HG02571 (cell line): Measurements from ENCODE around the gene RPS14.
"Not testable (repeated sequence)": the region's sequence is repeated elsewhere in the genome, so short reads cannot be mapped to it uniquely, and the experiment has no call there.

Experiments
- ATAC-seq: cut with Tn5 transposase; IDR thresholded peaks from one replicate; pipeline ENCODE4 v1.9.1; 2021; ENCODE audit warnings: mild to moderate bottlenecking, moderate library complexity; ENCODE audit not compliant: unreplicated experiment

Gene RPS14

DNA sequence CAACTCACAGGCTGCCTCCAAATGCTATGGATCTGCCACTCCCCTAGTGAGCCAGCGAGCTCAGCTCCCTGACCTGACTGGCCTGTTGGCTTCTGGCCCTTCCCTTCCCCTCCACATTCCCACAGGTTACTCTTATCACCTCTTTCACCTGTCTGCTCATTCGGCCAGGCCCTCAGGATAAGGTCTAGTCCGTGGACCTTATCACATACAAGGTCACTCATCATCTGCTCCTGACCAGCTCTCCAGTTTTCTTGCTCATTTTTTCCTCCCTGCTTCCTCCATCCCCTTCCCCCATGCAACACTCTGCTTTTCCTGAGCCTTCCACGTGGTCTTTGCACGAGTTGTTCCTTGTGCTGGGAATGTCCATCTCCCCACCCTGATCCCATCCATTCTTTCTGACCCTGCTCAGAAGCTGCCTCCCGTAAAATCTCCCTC, 32.5 kb upstream of the RPS14 start:
- no peak for ATAC-seq

DNA sequence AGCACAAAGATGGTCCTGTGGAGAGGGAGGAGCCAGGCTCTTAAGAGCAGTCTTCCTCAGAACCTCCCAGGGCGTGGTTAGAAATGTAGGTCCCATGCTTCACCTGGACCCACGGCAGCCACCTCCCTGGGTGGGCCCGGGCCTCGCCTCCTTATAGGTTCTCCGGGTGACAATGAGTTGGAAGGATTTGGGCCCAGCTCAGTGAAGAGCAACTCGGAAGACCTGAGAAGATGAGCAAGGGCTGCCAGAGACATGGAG, 32.1 kb upstream of the RPS14 start:
- ATAC-seq: no peak

DNA sequence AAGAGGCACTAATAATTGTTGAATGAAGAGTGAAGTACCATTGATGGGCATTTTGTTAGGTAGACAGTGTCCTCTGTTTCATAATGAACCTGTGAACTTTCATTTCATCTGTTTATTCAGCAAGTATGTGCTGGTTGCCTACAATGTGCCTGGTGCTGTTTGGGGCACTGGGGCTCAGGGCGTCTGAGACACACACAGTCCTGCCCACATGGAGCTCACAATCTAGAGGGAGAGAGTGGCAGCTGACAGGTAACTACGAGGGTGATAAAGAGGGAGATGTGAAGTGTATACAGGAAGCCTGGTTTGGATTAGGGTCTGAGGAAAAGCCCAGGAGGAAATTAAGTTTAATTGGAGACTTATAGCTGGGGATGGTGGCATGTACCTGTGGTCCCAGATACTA, 29.9 kb upstream of the RPS14 start:
- ATAC-seq: no peak

DNA sequence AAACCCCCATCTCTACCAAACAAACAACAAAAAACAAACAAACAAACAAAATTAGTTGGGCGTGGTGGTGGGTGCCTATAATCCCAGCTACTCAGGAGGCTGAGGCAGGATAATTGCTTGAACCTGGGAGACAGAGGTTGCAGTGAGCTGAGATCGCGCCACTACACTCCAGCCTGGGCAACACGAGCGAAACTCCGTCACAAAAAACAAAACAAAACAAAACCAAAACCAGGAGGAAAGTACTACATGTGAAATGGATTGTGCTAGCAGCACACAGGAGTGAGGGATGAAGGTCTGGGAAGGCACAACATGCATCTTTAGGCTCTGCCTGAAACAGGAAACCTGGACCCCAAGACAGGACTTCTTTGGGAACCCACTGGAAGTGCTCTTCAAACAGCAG, 27.0 kb upstream of the RPS14 start:
- not testable (repeated sequence) for ATAC-seq

DNA sequence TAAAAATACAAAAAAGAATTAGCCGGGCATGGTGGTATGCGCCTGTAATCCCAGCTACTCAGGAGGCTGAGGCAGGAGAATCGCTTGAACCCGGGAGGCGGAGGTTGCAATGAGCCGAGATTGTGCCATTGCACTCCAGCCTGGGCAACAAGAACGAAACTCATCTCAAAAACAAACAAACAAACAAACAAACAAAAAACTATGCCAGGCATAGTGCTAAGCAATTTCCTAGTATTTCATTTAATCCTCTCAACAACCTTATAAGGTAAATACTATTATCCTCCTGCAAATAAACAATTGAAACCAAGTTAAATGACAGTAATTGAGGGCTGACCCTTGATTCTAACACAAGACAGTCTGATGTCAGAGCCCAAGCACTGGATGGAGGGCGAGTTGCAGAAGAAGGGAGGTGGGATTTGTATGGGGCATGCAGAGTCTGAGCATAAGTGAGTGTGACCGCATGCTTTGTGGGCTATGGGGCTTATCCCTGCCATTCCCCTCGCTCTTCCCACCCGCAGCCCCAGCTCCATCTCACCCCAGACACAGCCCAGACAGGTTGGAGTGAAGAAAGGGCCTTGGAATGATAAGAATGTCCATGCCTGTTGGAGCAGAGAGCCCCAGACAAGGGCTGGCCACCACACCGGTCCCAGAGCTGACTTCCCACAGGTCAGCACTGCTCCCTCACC, 24.3 kb upstream of the RPS14 start:
- ATAC-seq: no peak

DNA sequence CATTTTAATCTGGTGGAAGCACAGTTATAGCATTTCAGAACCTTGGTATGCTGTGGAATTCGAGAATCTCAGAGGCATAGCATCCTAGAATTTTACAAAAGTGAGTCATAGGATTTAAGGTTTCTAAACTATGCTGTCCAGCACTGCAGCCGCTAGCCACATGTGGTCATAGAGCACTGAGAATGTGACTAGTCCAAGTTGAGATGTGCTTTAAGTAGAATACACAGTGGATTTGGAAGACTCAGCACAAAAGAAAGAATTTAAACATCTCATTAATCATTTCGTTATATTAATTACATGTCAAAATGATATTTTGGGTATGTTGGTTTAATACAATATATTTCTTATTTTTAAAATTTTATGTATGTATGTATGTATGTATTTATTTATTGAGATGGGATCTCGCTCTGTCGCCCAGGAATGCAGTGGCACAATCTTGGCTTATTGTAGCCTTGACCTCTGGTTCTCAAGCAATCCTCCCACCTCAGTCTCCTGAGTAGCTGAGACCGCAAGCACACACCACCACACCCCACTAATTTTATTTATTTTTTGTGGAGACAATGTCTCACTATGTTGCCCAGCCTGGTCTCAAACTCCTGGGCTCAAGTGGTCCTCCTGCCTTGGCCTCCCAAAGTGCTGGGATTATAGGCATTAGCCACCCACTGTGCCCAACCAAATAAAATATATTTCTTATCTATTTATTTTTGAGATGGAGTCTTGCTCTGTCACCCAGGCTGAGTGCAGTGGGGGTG, 20.4 kb upstream of the RPS14 start:
- ATAC-seq: no peak

DNA sequence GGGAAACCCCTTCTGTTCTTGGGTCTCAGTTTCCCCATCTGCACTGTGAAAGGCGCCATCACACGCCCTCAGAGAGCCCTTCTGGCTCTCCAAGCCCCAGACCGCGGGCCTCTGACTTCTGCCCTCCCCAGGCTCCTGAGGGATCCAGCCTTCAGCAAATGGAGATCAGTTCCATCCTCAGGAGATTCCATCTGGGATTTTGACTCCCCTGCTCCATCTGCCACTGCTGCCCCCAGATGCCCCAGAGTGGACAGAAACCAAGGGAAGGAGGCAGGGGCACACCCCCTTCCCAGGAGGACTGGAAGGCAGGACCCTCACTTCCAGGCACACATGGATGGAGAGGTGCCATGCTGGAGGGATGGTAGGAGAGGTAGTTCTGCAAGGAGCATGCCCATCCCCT, 18.7 kb upstream of the RPS14 start:
- no peak for ATAC-seq

DNA sequence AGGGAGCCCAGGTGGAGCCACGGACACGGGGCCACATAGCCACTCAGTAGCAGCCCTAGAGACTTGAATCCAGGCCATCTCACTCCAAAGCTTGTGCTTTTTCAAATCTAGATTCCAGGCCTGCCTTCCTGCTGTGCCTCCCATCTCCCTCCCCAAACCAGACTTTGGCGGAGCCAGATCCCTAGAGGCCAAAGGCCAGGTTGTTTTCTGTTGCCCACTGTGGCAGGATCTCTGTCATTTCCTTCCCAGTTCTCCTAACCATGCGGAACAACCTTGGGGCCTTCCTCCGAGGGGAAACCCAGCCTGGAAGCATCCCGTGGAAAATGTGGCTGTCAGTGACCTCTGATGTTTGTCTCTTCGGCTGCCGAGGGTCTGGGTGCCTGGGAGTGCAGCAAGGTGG, 16.4 kb upstream of the RPS14 start:
- ATAC-seq: no peak

DNA sequence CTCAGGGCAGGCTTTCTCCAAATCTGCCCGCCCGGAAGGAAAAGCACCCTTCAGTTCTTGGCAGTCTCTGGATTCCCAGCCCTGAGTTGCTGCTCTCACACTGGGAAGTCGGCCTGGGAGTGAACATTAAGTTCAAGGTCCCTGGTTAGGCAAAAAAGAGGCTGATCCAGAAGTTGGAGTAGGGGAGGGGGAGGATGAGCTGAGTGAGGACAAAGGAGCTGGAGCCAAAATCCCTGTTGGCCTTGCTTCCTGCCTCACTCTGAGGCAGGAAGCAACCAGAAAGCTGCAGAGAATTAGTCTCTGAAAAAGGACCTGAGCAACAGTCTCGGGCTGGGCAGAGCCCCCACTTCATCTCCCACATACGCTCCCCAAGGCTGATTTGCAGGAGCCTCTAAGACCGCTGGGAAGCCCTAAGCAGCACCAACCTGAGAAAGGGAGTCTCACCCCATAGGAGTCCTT, 15.0 kb upstream of the RPS14 start:
- ATAC-seq: no peak

DNA sequence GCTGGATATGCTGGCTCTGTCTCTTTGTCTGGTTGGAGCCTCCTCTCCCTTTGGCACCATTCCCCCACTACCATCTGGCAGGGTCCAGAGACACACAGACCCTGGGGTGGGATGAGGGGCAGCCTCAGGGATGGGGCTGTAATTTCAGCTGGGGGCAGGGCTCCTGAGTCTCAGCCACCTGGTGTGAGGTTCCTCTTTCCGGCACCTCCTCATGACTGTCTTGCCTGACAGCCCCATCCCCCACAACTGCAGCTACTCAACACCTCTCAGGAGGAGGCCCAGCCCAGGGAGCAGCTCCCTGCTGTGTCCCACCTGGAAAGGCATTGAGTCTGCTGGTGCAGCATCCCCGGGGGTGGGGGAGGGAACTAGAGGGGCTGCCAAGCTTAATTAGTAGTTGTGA, 11.7 kb upstream of the RPS14 start:
- no peak for ATAC-seq

DNA sequence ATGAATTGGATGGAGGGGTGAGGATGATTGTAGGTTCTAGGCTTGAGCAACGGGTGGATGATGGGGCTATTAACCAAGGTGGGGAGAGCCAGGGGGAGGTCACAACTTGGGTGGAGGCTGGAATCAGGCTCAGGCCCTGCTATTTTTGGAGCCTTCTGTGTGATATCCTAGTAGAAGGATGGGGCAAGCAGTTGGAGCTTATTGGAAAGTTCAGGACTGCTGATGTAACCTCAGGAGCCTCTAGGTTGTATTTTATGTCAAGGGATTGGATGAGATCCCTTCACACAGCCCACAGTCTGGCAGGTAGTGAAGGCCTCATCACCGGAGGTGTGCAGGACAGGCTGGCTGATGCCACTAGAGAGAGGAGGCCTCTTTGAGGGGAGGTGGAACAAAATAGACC, 11.2 kb upstream of the RPS14 start:
- ATAC-seq: no peak

DNA sequence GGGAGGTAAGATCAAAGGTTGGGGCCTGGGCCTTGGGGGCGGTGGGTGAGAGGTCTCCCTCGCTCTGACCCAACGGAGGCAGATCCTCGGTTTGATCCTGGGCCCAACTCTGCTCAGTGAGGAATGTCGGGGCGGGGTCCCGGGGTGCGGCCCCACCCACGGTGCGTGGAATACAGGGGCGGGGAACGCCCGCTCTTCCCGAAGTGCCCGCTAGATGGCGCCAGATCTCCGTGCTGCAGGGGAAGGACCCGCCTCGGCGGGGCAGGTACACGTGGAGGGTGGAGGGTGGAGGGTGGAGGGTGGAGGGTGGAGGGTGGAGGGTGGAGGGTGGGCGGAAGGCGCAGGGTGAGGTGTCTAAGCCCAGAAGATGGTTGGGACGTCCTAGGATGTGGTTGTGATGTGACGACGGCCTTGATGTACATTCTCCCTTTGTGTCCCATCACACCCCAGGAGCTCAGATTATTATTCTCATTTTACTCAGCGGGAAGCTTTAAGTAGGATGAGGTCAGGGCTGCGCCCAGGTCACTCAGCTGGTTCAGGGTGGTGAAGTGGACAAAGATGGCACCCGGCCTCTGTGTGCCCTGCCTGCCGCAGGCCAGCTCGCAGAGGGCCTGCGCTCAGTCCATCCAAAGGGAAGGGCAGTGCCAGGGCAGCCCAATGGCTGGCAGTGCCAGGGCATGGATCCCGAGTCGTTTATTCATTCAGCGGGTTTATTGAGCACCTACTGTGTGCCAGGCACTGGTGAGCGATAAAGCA, 9.4 kb upstream of the RPS14 start:
- peak; percentile 72 for ATAC-seq

DNA sequence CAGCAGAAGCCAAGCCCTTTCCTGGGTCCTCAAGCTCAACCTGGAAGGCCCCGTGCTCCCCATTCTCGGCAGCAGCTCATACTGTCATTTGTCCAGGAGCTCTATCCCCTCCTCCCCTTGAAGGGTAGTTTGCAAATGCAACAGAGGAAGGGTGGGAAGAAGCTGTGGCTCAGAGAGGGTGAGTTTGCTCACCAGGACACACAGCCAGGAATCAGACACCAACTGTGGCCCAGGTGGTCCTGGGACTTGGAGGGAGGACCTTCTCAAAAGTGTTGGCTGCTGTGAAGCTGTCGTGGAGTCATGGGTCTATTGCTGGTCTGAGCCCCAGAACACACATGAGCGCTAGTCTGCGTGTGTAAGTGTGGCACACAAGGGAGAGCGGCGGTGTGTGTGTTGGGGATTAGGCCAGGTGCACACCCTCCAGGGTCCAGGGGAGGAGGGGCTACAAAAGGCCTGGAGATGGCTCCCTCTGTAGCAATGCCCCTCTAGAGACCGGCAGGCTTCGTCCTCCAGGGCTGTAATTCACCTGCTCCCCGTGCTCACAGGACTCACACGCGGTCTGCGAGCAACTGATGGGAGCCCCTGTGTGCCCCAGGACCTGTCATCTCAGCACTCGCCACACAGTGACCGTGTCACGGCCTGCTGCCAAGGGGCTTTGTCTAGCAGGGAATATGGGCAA, 8.2 kb upstream of the RPS14 start:
- ATAC-seq: no peak

DNA sequence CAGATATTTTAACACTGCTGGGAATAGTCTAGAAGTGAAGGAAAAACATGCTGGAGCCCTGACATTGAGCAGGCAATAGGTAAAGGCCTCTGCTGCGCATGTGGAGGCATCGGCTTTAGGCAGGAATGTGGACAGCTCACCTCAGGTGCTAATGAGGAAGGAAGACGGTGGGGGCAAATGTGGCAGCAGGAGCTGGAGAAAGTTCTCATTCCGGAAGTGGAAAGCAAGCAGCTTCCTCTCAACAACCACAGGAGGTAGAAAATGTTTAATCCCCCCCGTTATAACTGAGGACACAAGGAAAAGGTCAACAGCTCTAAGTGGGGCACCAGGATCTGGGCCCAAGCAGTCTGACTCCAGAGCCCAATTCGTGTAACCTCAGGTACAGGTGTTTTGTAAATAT, 7.6 kb upstream of the RPS14 start:
- no peak for ATAC-seq

DNA sequence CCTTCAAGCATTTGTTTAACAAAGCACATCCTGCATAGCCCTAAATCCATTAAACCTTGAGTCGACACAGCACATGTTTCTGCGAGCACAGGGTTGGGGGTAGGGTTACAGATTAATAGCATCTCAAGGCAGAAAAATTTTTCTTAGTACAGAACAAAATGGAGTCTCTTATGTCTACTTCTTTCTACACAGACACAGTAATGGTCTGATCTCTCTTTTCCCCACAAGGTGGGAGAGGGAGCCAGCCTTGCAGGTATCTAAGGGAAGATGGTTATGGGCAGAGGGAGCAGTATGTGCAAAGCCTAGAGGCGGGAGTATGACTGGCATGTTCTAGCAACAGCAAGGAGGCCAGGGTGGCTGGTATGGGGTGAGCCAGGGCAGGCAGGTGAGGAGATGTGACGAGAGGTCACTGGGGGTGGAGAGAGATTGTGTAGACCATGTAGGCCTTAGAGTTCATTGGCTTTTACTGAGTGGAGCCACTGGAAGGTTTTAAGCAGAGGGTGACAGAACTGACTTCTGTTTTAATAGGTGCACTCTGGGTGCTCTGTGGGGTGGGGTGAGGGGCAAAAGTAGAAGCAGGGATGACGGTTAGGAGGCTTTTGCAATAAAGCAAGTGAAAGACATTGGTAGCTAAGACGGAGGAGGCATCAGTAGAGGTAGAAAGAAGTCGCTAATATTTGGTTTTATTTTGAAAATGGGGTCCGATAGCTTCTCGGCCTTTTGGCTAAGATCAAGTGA, 5.1 kb upstream of the RPS14 start:
- ATAC-seq: no peak

DNA sequence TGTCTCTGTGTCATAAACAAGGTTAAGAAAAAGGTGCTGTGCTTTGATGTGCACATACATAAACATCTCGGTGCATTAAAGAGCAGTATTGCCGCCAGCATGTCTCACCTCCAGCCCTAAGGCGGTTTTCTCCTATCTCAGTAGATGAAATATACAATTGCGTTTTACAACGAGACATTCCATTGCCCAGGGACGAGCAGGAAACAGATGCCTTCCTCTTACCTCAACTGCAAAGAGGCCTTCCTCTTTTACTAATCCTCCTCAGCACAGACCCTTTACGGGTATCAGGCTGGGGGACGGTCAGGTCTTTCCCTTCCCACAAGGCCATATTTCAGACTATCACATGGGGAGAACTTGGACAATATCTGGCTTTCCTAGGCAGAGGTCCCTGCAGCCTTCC, 4.5 kb upstream of the RPS14 start:
- not testable (repeated sequence) for ATAC-seq

DNA sequence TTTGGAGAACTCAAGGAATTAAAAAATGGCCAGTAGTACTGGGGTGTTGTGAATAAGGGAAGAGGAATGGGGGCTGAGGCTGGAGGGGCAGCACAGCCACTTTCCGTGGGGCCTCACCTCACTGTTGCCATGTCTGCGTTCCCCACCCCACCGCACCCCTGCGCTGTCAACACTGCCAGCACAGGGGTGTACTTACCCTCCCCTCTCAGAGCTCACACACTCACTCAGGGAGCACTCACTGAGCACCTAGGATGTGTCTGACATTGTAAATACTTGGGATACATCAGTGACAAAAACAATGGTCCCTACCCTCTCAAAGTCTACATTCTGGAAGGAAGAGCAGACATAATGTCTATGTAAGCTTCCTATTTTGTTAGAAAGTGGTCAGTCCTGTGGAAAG, 3.4 kb upstream of the RPS14 start:
- no peak for ATAC-seq

DNA sequence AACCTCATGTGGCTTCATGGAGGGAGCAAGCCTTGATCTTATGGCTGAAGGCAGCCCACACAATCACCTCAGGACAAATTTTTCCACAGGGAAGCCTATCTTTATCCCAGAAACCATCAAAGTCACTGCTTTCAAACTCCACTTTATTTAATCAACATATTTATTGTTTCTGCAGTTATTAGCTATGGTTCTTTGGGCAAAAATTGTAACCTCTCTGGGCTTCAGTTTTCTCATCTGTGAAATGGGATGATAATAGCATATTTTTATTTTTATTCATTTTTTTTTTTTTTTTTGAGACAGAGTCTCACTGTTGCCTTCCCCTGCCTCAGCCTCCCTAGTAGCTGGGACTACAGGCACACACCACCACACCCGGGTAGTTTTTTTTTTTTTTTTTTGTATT, 2.1 kb upstream of the RPS14 start:
- no peak for ATAC-seq

DNA sequence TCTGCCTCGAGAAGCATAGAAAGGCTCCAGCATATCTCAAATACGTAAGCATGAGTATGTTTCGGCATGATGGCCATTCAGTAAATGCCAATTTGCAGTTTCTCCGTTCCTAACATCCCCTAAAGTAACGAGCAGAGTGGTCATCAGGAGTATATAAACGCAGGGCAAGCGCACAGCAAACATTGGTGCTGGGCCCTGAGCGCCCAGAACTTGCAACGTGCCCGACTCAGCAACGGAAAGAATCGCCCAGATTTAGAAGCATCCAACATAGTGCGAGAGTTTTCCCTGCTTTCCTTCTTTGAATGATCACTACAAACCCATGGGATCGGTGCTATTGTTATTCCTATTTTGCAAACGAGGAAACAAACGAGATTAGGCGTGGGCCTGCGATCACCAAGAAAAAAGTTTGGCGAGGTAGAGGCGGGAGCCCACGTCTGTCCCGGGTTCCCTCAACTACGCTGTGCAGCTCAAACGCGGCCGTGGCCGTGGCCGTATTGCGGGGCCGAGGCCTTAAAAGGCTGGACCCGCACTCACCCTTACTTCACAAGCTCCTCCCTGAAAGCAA, 505 bp downstream of the RPS14 start:
- peak; percentile 42 for ATAC-seq

DNA sequence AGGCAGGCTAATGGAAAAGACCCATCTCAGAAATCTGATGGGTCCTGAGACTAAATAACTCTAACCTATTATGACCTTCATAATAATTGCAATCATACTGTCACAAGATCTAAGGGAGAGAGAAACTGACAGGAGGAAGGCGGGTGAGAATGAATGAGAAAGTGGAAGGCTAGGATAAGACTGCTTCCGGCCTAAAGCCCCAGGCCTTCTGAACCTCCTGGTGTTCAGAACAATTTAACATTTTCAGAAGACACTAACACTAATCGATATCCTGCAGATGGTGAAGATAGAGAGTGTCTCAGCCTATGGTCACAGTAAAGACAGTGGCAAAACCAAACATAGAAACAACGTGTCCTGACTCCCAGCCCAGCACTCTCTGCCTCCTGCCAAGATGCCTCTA, 1.2 kb downstream of the RPS14 start:
- ATAC-seq: no peak

DNA sequence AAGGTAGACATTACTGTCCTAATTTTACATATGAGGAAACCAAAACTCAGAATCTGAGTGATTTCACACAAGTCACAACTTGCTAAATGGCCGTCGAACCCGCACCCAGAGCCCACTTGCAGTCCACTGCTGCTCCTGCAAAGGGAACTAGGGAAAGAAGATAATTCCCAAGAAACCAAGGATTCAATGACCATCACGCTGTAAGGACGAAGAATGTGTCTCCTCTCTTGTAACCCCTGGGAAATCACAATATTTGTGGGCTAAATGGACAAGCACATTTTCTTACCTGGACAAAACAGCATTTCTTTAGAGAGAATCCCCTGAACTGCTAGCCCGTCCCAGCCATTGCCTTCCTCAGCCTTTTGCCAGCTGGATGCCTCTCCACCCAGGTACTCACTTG, 2.4 kb downstream of the RPS14 start:
- ATAC-seq: no peak
